H7 (cell line): Measurements from ENCODE around the gene SERPING1. TPM values are rescaled to one million over a fixed set of nuclear protein-coding genes. Genes with fewer than 3 reads are reported as not detected.

Experiments used
- DNase-seq: peaks from one replicate; pipeline ENCODE4 v3.0.0; 2012
- H3K27me3 ChIP-seq: 2 replicates; pipeline ENCODE4 v1.6.0; 2011; ENCODE audit warnings: mild to moderate bottlenecking, low read length; ENCODE audit not compliant: control insufficient read depth, insufficient read depth
- H3K36me3 ChIP-seq: replicated peaks from 2 replicates; pipeline ENCODE4 v1.5.1; 2011; ENCODE audit warnings: low read length; ENCODE audit not compliant: control insufficient read depth, insufficient read depth
- H3K4me3 ChIP-seq: 2 replicates; pipeline ENCODE4 v1.5.1; 2011; ENCODE audit warnings: low read depth, mild to moderate bottlenecking, control low read depth, low read length, moderate library complexity; ENCODE audit not compliant: insufficient read depth
- total RNA-seq: library from RNA; depleted of rRNA; stranded (reverse); fragments of >200 nt; shearing (Covaris generic); gene quantifications from 2 replicates; pipeline ENCODE4 v1.2.3, GENCODE V29; 2014

Gene SERPING1
- total RNA-seq, 1 experiment from 2014 or later: 30.3 TPM

DNA sequence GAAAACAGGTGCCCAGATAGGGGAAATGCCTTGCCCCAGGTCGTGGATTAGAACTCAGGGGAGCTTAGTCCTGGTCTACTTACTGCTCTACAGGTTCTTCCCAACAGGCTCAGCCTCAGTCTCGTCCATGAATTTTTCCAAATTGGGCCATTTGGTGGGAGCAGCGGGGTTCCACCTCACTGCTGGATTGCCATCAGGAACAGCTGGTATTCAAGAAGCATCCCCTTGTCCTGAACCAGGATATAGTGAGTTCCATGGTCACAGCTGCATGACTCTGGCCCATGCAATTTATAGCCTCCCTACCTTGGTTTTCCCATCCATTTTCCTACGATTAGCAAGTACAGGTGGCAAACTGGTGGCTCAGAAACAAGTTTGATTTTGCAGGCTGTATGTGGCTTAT, 23.4 kb upstream of the SERPING1 start:
- Histone ChIP-seq H3K4me3 (no peak overlapping the region), H3K27me3 (no peaks in the 10 kb centered on the region), H3K36me3 (no peaks in the 10 kb centered on the region)
- no peak for DNase-seq

DNA sequence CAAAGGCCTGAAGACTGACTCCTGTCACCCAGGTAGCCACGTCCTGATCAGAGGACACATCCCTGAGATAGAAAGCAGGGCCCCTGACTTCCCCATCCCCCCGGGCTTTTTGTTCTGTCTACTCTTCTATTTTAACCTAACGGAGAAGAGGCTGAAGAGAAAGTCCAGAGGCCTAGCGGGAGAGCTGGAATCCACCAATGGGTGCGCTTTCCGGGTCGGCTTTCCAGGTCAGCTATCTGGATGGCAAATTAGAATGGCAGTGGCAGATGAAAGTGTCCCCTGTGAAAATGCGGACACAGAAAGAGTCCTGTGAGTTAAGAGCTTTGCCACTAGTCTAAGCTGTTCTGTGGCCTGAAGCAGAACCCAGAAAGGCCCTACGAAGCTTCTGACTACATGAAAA, 13.1 kb upstream of the SERPING1 start:
- no peak for DNase-seq
- no peak overlapping the region for H3K4me3 ChIP-seq

DNA sequence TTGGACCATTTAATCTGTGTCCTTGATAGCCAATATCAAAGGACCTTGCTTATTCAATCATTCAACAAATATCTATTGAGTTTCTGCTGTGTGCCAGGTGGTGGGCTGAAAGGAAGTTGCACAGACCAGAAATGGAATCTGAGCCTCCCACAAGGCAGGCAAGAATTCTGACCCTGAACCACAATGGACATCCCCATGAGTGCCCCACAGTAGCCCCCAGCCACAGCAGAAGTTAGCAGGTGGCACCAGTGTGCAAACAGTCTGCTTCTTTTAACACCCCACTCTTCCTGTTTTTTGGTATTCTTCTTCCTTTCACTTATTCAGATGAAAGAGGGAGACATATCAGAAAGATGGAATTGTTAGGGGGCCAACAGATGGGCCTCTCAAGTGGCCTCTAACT, 12.2 kb upstream of the SERPING1 start:
- no peaks in the 10 kb centered on the region for H3K27me3 ChIP-seq
- H3K4me3 ChIP-seq: no peak overlapping the region
- DNase-seq: no peak
- no peaks in the 10 kb centered on the region for H3K36me3 ChIP-seq

More for the DNA sequence above, 13.1 kb upstream of the SERPING1 start:
- no peaks in the 10 kb centered on the region for H3K27me3 ChIP-seq
- H3K36me3 ChIP-seq: no peaks in the 10 kb centered on the region

DNA sequence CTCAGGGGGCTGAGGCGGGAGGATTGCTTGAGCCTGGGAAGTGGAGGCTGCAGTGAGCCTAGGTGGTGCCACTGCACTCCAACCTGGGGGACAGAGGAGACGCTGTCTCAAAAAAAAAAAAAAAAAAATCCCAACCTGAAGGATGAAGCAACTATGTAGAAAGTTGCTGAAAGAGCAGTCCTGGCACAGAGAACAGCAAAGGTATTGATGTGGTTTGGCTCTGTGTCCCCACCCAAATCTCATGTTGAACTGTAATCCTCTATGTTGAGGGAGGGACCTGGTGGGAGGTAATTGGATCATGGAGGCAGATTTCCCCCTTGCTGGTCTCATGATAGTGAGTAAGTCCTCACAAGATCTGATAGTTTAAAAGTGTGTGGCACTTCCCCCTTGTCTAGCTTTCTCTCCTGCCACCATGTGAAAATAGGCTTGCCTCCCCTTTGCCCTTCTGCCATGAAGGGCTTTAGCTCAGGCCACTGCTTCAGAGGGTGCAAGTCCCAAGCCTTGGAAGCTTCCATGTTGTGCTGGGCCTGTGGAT, 10.7 kb upstream of the SERPING1 start:
- DNase-seq: no peak
- H3K36me3 ChIP-seq: no peaks in the 10 kb centered on the region
- H3K27me3 ChIP-seq: no peaks in the 10 kb centered on the region
- no peak overlapping the region for H3K4me3 ChIP-seq

DNA sequence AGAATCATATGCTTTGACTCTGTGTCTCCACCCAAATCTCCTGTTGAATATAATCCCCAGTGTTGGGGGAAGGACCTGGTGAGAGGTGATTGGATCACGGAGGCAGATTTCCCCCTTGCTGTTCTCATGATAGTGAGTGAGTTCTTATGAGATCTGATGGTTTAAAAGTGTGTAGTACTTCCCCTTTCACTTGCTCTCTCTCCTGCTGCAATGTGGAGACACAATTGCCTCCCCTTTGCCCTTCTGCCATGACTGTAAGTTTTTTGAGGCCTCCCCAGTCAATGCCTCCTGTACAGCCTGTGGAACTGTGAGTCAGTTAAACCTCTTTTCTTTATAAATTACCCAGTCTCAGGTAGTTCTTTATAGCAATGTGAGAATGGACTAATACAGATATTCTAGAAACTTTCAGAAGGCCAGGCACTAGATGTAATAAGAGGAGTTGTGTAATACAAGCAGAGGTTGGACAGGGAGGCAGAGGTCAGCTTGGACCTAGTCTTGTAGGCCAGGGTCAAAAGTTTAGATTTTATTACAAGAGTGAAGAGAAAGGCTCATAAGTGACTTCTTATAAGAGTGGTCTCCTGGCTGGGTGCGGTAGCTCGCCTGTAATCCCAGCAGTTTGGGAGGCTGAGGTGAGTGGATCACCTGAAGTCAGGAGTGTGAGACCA, 9.3 kb upstream of the SERPING1 start:
- Histone ChIP-seq H3K4me3 (no peak overlapping the region), H3K36me3 (no peaks in the 10 kb centered on the region), H3K27me3 (no peaks in the 10 kb centered on the region)
- DNase-seq: no peak

DNA sequence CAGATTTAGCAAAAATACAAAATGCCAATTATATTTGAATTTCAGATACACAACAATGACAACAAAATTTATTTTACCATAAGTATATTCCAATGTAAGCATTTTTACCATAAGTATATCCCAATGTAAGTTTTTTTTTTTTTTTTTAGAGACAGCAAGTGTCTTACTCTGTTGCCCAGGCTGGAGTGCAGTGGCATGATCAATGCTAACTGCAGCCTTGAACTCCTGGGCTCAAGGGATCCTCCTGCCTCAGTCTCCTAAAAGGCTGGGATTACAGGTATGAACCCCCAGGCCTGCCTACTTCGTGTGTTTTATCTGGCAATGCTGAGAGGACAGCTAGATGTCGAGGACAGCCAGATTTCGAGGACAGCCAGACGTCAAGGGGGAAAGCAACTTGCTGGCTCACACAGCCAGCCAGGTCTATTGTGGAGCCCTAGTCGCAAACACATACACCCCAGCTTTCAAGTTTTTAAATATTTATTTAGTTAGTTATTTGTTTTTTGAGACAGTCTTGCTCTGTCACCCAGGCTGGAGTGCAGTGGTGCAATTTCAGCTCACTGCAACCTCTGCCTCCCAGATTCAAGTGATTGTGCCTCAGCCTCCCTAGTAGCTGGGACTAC, 1.1 kb upstream of the SERPING1 start:
- DNase-seq: no peak
- Histone ChIP-seq H3K36me3 (no peaks in the 10 kb centered on the region), H3K4me3 (no peak overlapping the region), H3K27me3 (no peaks in the 10 kb centered on the region)

DNA sequence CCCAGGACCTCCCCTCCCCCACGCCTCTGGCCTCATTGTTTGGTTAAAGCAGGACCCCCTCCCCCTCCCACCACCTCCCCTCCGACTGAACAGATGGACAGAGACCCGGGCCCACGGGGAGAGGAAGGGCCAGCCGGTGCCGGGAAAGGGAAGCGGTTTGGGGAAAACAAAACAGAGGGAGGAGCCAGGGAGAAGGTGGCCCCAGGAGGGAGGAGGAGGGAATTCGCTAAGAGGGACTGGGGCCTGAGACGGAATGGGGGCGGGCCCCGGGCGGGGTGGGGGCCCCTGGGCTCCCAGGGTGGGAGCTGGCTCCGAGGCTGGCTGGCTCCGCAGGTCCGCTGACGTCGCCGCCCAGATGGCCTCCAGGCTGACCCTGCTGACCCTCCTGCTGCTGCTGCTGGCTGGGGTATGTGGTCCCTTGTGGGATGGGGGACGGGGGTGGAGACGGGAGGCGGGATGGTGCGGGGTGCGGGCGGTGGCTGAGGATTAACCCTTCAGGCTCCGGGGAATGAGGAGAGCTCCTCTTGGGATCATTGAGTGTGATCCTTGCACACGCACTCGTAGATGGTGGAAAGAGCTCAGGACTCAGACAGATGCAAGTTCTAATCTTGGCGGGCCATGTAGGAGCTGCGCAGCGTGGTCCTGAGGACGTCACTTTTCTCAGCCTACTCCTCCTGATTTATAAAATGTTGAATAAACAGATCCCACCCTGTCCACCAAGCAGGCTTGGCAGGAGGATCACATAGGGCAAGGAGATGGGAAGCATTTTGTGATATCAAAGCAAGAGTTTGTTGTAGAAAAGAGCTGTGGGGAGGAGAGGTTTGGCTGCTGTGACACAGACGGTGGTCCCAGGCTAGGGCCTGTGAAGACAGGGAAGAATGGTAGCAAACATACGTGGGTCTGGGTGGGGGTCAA, 688 bp downstream of the SERPING1 start:
- Histone ChIP-seq H3K4me3 (peak overlapping the region; percentile 56), H3K36me3 (peaks cover 1% of the 10 kb centered on the region; the same call in 1 of the 2 replicates), H3K27me3 (no peaks in the 10 kb centered on the region)
- peak; percentile 98 for DNase-seq

DNA sequence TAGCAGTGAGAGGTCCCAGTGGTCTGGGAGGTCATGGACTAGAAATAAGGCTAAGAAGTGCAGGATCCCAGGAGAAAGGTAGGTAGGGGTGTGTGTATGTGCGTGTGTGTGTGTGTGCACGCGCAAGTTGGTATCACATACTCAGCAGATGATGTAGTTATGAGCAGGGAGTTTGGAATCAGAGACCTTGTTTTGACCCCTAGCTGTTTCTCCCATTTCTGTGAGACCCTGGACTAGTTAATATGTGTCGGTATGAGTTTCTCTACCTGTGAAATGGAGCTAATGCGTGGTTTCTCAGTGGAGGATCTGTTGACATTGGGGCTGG, 1.3 kb downstream of the SERPING1 start:
- Histone ChIP-seq H3K27me3 (no peaks in the 10 kb centered on the region), H3K4me3 (no peak overlapping the region), H3K36me3 (peaks cover 1% of the 10 kb centered on the region; the same call in 1 of the 2 replicates)
- DNase-seq: no peak

DNA sequence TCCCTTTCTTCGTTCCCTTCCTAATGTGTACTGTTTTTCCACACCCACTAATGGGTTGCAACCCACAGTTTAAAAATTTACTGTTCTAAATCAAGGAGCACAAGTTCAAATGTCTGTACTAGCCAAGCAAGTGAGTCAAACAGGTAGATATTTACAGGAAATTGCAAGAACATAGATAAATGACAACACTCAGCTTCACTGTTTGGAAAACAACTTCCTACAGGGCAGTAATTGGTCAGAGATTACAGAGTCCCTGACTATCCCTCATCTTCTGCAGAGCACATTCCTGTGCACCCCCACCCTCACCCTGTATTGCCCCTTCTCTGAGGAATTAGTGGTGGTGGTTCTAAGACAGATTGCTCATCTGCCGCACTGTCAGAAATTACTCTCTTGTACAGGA, 1.9 kb downstream of the SERPING1 start:
- Histone ChIP-seq H3K4me3 (no peak overlapping the region), H3K36me3 (peaks cover 1% of the 10 kb centered on the region; the same call in 1 of the 2 replicates), H3K27me3 (no peaks in the 10 kb centered on the region)
- DNase-seq: no peak

DNA sequence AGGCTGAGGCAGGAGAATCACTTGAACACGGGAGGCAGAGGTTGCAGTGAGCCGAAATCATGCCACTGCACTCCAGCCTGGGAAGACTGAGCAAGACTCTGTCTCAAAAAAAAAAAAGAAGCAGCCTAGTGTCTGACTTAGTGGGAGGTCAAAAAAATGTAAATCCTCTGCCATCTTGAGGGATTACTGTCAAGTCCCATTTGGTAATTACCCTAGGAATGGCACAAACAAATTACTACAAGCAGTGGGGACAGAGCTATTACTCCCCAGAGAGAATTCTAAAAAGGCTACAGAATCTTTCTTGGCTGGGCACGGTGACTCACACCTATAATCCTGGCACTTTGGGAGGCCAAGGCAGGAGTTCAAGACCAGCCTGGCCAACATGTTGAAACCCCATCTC, 3.8 kb downstream of the SERPING1 start:
- H3K4me3 ChIP-seq: no peak overlapping the region
- H3K36me3 ChIP-seq: peaks cover 1% of the 10 kb centered on the region
- no peaks in the 10 kb centered on the region for H3K27me3 ChIP-seq
- DNase-seq: no peak

DNA sequence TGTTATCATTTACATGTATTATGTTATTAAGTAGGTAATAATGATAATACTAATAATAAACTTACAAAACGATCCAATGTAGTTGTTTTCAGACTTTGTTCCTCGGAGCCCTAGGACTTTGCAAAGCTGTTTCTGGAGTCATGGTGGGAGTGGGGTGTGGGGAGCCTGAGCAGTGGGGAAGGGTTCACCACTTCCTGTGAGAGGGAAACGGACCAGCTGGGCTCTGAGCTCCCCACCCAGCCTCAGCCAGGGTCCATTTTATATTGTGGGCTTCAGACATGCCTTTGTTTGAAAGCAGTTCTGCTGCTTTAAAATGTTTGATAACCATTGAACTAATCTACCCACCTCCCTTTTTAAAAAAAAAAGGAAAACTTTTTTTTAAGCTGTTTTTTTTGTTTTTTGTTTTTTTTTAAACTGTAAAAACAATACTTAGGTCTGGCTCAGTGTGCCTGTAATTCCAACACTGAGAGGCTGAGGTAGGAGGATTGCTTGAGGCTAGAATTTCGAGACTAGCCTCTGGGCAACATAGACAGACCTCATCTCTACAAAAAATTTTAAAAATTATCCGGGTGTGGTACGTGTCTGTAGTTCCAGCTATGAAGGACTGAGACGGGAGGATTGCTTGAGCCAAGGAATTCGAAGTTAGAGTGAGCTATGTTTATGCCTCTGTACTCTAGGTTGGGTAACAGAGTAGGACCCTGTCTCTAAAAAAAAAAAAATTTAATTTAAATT, 7.0 kb downstream of the SERPING1 start:
- no peak overlapping the region for H3K4me3 ChIP-seq
- H3K36me3 ChIP-seq: peaks cover 4% of the 10 kb centered on the region
- DNase-seq: peak; percentile 39
- H3K27me3 ChIP-seq: no peaks in the 10 kb centered on the region

DNA sequence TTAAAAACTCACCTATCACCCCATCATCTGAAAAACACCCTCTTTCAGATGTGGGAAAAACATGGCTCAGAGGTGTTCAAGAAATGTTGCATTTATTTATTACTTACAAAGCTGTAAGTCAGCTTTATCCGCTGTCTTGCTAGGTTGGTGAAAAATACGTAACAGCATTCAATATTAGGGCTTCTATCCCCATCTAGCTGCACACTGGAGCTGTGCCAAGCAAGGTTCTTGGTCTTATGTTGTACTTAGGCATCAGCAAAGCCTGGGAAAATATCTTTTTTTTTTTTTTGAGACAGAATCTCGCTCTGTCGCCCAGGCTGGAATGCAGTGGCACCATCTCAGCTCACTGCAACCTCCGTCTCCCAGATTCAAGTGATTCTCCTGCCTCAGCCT, 7.5 kb downstream of the SERPING1 start:
- H3K36me3 ChIP-seq: peaks cover 4% of the 10 kb centered on the region
- H3K27me3 ChIP-seq: no peaks in the 10 kb centered on the region
- no peak for DNase-seq
- H3K4me3 ChIP-seq: no peak overlapping the region

DNA sequence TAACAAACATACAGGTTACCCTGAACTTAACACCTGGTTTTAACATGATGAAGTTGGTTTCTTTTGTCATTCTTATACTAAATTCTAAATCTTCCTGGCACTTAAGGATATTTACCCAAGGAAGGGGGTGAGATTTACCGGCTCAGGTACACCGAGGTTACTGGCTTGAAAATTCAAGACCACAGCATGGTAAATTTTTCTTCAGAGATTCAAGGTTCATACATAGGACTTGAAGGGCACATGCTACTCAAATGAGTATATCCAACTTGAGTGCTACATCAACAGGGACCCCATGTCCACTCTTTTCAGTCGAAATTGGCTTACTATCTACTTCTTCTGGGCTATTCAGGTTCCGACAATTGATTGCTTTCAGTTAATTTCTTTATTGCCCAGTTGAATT, 12.7 kb downstream of the SERPING1 start:
- Histone ChIP-seq H3K36me3 (peaks cover 7% of the 10 kb centered on the region), H3K27me3 (no peaks in the 10 kb centered on the region), H3K4me3 (no peak overlapping the region)
- DNase-seq: no peak

DNA sequence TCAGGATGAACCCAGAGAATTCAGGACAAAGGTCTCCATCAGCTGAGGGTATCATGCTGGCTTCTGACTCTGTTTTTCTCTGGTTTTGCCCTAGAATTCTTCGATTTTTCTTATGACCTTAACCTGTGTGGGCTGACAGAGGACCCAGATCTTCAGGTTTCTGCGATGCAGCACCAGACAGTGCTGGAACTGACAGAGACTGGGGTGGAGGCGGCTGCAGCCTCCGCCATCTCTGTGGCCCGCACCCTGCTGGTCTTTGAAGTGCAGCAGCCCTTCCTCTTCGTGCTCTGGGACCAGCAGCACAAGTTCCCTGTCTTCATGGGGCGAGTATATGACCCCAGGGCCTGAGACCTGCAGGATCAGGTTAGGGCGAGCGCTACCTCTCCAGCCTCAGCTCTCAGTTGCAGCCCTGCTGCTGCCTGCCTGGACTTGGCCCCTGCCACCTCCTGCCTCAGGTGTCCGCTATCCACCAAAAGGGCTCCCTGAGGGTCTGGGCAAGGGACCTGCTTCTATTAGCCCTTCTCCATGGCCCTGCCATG, 16.8 kb downstream of the SERPING1 start:
- Histone ChIP-seq H3K4me3 (no peak overlapping the region), H3K27me3 (no peaks in the 10 kb centered on the region), H3K36me3 (peaks cover 4% of the 10 kb centered on the region)
- no peak for DNase-seq
